GM21723 (cell line): ENCODE data around the gene SP140L.
"Not testable (repeated sequence)": the region's sequence is repeated elsewhere in the genome, so short reads cannot be mapped to it uniquely, and the experiment has no call there.

ENCODE experiments used
- ATAC-seq: cut with Tn5 transposase; IDR thresholded peaks from one replicate; pipeline ENCODE4 v1.9.1; 2021; ENCODE audit warnings: mild to moderate bottlenecking, moderate library complexity; ENCODE audit not compliant: unreplicated experiment

SP140L gene

DNA sequence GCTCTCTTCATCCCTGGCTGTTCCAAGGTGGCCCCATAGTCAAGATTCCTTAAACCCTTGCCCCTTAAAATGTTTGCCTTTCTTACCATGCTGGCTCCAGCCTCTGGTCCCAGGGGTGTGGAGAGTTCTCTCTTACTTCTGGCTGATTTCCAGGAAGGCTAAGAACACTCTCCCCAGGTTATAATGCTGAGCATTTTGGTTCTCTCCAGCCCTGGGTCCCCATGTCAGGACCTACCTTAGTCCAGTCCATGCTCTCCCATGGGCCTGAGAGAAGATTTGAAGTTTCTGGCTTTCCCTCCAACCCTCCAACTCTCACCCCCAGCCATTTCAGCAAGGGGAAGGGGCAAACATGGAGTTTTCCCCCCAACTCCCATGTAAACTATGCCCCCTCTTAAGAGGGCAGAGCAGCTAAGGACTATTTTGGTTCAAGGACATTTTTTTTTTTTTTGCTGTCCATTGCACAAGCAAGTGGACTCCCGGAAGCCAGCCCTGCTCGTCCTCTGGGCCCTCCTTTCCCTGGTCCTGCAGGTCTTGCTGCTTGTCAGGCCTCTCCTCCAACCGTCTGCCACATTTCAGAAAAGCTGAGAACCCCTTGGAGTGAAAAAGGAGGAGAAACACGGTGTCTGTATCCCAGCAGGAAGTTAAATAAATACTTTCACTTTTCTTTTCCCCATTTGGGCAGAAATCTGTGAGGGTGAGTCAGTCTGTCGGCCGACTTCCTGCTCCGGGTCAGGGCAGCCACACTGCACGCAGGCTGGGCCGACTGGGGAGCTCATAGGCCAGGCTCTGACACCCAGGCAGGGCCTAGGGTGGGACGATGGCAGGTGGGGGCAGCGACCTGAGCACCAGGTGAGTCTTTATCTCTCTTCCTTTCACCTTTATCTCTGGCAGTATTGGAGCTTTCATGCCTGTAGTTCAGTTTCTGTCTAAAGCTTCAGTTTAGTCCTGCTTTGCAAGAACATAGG, at the start of gene SP140L:
Gene SP140L (plus strand): TSS at position 741 of the 965 bp plus-strand sequence. CDS start 77 bp downstream, at position 818.
- peak; percentile 89 for ATAC-seq

DNA sequence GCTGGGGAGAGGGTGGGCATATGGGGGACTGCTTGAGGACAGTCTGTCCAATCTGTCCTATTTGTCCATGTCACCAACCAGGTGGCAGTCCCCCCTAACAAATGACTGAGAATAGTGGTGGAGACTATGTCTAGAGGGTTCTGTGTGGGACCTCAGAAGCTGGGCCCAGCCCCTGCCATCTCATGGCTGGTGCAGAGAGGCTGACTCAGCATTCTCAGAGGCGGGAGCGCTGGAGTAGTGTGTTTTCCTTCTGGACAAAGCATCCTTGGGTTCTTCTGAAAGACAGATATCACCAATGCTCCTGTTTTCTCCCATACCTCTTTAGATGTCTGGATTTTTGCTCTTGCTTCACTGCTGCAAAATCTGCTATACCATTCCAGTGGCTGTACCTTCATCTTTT, 44.1 kb upstream of the SP140L start:
- ATAC-seq: no peak

DNA sequence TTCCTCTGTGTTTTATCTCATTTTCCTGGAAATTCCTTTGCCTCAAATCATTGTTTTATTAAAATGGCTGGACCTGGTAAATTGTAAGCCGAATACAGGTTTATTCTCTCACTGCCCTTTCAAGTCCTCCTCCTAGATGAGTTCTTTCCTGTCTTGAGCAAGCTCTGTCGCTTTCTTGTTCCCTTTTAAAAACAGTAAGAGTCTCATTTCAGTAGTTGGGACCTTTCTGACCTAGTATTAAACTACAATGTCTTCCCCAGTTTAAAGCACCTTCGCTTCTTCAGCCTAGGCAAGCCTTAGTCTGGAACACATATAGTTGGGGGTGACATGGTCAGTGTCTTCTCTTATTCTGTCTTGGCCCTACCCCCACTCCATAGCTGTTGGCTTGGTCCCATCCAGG, 40.9 kb upstream of the SP140L start:
- ATAC-seq: no peak

DNA sequence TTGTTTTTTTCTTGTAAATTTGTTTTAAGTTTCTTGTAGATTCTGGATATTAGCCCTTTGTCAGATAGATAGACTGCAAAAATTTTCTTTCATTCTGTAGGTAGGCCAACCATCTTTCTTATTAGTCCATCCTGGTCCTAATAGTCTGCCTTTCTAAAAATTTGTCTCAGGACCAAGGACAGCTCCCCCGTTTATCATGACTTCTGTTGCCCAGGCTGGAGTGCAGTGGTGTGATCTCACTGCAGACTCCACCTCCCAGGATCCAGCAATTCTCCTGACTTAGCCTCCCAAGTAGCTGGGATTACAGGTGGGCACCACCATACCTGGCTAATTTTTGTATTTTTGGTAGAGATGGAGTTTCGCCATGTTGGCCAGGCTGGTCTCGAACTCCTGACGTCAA, 37.7 kb upstream of the SP140L start:
- ATAC-seq: not testable (repeated sequence)

DNA sequence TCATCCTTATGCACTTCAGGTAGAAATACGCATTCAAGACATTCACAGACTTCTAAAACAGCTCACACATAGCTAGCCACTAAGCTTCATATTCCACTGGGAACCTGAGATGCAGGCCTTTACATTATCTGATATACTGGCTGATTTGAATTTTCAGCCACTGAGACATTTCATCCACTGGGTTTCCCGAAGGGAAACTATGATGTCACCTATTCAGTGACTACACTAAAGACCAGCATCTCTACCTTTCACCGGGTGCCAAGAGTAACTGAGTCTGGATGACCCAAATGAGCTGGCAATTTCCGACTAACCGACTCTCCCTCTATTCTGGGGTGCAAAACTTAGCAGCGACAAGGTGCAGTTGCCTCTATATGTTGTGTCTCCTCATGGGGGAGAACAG, 31.8 kb upstream of the SP140L start:
- no peak for ATAC-seq

DNA sequence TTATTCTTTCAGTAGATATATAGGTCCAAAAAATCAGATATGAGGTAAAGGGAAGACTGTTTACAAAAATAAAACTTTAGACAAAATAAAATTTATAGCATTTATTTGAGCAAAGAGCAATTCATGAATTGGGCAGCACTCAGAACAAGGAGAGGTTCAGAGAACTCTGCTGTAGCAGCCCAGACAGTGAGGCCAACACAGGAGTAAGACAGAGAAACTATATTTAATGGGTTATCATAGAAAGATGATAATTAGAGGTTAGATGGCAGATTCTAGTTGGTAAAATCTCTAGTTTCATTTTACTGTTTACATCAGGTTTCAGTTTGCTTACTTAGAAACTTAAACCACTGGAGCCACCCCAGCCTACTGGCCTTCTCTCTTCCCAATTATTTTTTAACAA, 30.1 kb upstream of the SP140L start:
- ATAC-seq: no peak

DNA sequence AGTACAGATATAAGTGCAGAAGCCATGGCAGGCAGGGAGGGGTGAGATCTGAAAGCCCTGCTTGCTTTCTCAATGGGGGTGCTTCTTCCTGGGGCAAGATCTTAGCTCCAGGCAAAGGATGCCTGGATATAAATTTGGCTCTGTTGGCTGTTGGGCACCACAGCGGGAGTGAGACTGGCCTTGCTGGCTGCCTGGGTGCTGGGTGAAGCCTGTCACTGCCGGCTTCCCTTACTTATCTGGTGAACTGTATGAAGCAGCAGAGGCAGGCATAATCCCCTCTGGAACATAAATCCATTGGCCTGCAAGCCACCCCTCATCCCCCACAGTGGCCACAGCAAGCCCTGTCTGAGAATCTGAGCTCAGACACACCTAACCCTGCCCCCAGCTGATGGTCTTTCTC, 27.4 kb upstream of the SP140L start:
- no peak for ATAC-seq

DNA sequence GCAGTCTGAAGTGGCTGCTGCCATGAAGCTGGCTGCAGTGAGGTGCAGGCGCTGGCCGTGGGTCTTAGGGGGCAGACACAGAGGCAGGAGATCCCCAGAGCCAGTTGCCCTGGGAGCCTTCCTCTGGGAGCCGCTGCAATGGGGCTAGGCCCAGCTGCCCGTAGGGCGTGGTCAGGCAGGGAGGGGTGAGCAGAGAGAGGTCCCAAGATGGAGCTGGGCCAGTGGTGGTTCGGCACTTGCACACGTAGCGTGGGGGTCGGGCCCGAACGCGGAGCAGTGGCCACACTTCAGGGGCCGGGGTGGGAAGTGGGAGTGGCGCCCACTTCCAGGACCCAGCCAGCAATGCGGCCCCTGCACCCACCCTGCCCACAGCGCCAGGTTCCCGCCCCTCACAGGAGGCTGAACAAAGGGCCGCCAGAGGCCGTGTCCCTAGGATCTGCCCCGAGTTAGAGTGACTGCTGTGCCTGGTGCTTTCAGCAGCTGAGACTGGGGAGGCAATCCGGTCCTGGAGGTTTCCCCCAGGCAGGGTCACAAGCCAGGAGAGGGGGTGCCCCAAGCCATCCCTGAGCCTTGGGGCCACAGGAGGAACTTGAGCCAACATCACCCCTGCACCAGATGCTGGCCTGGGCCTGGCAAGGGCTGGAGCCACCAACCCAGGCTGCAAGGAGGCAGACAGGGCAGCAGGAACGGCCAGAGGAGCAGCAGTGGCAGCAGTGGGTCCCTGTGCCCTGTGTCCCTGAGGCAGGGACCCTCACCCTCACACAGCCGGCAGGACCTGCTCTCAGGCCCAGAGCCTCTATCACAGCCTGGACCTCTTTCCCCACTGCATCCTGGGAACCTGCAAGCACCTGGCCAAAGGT, 21.3 kb upstream of the SP140L start:
- ATAC-seq: no peak

DNA sequence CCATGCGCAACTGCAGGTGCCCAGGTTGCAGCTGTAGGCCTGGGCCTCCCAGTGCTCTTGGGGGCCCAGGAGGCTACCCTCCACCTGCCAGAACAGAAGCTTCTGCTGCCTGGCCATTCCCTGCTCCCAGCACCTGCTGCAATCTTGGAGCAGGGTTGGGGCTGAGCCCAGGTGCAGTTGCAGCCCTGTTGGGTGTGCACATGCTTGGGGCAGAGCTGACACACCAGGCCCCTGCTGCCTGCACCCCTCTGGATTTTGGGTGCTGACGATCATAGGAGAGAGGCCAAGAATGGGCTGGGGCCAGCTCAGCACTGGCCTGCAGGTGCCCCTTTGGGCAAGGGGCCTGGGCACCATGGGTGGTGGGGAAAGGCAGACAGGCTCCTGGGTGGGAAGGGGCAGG, 20.5 kb upstream of the SP140L start:
- no peak for ATAC-seq

DNA sequence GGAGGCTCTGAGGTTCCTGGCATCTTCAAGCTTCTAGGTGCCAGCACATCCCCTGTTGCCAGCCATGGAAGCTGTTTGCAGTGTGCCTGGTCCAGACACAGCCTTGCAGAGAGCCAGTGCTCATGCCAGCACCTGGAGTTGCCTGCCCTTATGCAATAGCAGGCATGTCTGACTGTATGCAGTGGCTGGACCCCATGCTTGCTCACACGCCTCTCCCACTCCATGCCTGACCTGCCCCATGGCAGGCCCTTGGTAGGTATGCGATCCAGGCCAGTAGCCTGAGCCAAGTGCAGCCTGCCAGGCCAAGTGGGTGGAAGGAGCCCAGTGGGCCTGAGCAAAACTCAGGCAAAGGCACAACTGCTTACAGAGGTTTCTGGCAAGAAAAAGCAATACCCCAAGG, 19.5 kb upstream of the SP140L start:
- no peak for ATAC-seq

DNA sequence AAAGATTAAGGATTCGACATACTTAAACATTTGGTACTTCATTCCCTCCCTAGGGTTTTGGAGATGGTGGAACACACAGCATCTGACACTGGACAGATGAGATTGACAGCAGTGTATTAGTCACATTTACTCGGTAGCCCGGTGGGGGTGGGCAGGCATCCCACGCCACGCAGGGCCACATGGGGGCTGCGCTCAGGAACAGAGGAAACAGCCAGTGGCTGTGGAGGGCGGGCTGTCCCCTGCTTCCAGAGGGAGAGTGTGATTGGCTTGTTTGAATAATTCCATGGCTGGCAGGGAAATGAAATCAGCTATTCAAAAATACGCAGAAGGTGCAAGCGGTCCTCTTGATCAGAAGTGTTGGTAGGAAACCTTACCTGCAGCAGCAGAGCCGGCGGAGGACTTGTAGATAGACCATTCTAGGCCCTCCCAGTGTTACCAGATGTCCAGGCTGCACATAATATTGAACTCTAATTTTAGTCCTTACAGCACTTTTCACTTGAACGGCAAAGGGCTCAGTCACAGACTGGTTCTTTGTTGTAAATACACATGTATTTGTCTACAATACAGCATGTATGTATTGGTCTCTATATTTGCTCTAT, 18.5 kb upstream of the SP140L start:
- no peak for ATAC-seq

DNA sequence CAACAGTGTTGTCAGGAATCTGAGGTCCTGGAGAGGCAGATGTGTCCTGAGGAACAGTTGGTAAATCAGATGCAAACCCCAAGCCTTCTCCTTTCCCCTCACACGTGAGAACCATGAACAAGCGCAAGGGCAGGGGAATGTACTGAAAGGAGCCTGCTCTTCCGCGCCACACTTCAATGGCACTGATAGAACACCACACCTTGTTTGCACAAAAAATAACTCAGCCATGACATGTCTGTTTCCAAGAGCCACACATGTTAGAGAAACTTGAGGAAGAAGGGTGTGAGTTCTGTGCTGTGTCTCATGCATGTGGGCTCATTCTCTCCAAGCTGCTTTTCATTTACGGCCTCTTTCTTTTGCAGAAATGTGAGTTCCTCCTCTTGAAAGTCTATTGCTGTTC, 16.2 kb upstream of the SP140L start:
- not testable (repeated sequence) for ATAC-seq

DNA sequence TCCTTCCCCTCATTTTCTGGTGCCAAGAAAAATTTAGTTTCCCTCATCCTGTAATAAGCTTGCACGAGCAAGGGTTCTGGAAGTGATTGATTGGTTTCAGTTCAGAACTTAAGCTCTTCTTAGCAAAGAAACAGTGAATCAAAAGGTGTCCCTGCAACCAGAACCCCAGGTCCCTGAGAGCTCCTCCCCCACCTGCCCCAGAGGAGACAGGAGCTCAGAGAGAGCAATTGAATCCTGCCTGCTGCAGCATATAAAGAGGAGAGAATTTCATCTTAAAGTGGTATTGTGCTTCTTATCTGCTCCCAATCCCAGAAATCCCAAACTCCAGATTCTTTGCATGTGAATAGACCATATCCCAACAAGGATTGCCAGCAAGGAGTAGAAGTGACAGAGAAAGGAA, 15.4 kb upstream of the SP140L start:
- not testable (repeated sequence) for ATAC-seq

DNA sequence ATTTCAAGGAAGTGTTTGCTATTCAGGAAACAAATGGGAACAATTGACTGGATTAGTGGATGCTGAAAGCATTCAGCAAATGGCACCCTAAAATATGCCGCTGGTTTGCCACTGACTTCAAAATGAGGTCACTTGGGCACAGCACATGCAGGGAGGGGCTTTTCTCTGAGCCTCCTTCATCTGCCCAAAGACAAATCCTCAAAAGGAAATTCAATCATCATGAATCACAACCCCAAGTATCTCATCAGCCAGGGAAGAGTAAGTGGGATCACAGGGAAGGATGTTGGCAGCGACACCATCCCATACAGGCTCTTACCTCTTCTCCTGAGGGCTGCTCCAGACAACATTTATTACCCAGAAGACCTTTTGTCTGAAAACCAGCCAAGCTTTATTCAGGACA, 14.4 kb upstream of the SP140L start:
- no peak for ATAC-seq

DNA sequence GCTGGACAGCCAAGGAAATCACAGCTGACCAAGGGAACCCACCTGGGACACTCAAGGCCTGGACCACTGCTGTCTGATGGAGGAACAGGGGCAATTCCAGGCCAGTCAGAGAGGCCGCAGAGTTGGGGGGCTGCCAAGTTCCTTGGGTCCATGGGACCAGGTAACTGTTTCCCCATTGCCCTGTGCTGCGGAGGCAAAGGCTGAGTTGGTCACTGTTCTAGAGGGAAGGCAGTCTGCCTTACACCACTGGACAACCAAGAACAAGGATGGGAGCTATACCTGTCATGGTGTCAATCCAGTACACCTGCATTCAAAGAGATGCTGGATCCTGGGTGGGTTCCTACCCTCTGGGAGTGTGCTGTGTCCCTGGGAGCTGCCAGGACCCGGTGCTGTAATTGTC, 9.6 kb upstream of the SP140L start:
- ATAC-seq: no peak

DNA sequence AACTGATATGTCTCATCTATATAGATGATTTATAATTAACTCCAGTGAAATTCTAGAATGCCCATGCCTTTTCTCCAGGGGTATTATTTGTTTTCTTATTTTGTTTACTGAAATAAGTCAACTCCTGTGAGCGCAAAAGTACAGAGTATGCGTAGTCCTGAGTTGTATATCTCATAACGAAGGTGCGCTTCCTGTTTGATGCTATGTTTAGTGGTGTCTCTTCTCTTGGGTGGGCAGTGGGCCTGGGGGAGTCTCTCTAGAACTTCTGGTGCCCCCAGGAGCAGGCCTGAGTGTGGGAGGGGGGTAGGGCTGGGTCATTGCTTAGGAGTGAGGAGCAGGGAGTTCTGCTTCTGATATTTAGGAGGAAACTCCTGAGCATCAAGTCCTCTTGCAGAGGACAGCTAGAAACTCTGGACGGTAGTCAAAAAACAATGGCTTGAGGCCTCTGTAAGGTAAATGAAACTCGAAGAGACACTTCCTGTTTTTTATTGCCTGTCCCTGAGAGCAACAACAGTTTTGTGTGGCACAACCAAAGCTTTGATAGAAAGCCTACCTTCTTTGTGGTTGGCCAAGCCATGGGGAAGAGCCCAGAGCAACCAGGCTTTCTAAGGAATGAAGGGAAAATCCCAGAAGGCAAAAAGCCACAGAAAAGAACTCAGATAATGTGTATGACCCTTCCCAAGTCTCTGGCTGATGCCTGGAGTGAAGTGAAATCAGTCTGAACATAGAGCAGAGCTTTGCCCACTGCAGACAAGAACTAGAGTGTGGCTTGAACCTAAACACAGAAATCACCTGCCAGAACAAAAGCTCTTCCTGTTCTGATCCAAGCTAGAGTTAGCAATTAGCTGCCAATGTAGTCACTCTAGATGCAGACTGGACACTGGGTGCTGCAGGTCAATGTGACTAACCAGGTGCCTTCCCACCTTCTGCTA, 8.5 kb upstream of the SP140L start:
- peak; percentile 59 for ATAC-seq

DNA sequence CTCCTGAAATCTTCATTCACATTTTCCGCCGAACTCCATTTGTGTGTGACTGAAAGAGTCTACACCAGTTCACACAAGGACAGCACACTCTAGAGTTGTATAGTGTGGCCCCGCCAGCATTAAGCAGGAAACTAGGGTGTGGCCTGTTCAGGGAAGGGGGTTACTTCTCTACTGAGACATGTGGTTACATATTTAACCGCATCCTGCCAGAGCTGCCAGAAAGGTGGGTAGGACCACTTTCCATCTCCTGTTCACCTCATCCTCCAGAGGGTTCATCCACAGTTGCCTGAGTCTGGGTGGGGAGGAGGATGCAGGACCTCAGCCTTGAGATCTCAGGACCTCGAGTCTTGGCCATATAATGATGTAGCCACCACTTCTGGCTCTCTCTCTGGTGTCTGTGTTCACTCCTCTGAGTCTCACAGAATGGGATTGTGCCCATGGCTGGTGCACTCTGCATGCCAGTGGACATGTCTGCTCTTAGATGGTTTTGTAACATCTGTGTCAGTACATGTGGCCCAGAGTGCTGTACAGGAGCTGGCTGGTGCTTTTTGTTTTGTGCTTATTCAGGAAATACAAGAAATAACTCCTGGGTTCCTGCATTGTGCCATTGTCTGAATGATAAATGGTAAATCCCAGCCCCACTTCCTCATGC, 7.7 kb upstream of the SP140L start:
- ATAC-seq: peak; percentile 74

DNA sequence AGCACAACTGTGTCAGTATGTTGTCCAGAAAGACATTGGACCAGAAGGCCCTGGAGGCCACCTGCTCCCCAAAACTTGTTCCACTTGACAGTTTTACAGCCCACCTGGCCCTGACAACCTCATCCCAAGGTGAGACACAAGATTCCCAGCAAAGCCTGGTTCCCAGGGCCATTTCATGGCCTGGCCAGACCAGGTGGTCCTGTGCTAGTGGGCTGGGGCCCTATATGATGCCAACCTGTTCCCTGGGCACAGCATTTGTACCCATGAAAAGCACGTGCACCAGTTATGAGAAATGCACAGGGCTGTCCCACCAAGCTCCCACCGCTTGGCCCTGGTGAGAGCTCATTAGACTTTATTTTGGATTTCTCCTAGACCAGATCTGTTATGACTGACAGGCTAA, 6.0 kb upstream of the SP140L start:
- no peak for ATAC-seq

DNA sequence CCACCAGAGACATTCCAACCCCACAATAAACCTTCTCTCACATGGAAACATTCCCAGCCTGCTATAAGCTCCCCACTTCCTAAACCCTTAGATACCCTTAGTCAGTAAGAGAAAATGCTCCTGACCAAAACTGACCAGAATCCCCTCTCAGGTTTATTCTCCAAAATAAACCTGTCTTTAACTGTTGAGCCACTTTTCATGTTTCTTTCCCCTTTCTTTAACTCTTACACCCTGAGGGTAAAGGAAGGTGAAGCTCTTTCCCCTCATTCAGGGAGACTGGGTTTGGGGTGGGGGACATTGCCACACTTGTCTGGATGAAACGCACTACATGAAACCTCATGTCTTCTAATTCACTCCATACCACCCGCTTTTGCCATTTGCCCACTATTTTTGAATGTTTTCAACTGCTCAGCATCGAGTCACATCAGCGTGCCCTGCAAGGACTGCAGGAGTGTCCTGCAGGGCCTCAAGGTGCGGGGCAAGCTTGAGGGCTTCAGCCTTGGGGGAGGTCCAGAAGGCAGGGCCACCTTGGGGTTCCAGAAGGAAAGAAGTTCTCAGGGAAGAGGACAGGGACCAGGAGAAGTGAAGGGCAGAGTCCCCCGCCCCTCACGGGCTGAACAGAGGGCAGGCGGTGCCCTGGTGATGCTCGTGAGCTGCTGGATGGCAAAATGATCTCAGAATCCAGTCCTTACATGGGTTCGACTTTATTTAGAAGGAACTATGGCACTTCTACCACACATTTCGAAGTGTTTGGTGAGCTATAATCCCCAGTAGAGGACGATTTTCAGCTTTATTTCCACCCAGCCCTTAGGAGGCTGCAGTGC, 4.2 kb upstream of the SP140L start:
- ATAC-seq: no peak
